Measurements from ENCODE around the gene NT5C1B. TPM values are rescaled to one million over a fixed set of nuclear protein-coding genes. Genes with fewer than 3 reads are reported as not detected.
"Not testable (repeated sequence)": the region's sequence is repeated elsewhere in the genome, so short reads cannot be mapped to it uniquely, and the experiment has no call there.

NT5C1B gene
- total RNA-seq: not detected

DNA sequence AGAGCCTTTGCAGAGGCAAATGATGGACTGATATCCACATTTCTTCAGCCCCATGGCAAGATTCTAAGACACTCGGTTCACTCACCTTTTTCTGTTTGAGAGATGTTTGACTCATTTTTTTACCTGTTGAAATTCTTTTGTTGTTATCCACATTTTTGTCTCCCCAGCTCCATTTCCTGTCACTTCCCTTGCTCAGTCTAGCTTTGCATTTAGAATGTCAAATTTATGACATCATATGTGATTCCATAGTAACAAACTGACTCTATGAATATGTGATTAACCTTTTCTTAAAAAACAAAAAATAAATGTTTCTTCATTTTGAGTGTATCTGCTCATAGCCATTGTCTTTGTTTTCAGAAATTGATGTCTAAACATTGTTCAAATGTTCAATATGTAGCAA, at the start of gene NT5C1B:
Gene NT5C1B (minus strand): TSS at position 216 of the 400 bp plus-strand sequence. CDS start 101 bp downstream, at position 115.
- no peak within 1 kb of the TSS for H3K4me3 ChIP-seq
- TF ChIP-seq, protein P1, sequence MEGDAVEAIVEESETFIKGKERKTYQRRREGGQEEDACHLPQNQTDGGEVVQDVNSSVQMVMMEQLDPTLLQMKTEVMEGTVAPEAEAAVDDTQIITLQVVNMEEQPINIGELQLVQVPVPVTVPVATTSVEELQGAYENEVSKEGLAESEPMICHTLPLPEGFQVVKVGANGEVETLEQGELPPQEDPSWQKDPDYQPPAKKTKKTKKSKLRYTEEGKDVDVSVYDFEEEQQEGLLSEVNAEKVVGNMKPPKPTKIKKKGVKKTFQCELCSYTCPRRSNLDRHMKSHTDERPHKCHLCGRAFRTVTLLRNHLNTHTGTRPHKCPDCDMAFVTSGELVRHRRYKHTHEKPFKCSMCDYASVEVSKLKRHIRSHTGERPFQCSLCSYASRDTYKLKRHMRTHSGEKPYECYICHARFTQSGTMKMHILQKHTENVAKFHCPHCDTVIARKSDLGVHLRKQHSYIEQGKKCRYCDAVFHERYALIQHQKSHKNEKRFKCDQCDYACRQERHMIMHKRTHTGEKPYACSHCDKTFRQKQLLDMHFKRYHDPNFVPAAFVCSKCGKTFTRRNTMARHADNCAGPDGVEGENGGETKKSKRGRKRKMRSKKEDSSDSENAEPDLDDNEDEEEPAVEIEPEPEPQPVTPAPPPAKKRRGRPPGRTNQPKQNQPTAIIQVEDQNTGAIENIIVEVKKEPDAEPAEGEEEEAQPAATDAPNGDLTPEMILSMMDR (IDR thresholded peaks at IDR 0.05): no peak
- TF ChIP-seq POLR2A (IDR thresholded peaks at IDR 0.05) (no peak), POLR2AphosphoS5 (IDR thresholded peaks at IDR 0.05) (no peak)
- H3K9me3 ChIP-seq: peaks cover 0 to 3% of the 10 kb centered on the region in 2 donors
- H3K27ac ChIP-seq: no peak within 1 kb of the TSS
- no peaks in the 10 kb centered on the region for H3K27me3 ChIP-seq
- no peak for DNase-seq (ENCODE audit: low spot score in 2 of 2)
- H3K36me3 ChIP-seq: no peaks in the 10 kb centered on the region
- intact Hi-C loops (cut with DNase I; ENCODE audit: low total_unique reads): no loop called here
- H3K4me1 ChIP-seq: no peaks in the 10 kb centered on the region

- Histone ChIP-seq H3K27ac (no peak overlapping the region), H3K4me3 (no peak overlapping the region), H3K36me3 (no peaks in the 10 kb centered on the region), H3K4me1 (no peaks in the 10 kb centered on the region), H3K27me3 (no peaks in the 10 kb centered on the region), H3K9me3 (peaks cover 6 to 21% of the 10 kb centered on the region in 2 donors)
- intact Hi-C loops (cut with DNase I; ENCODE audit: low total_unique reads): no loop called here
- DNase-seq (ENCODE audit: low spot score in 2 of 2): no peak
- TF ChIP-seq POLR2A (IDR thresholded peaks at IDR 0.05): no peak
- TF ChIP-seq POLR2AphosphoS5 (IDR thresholded peaks at IDR 0.05): no peak
- TF ChIP-seq, protein P1 (IDR thresholded peaks at IDR 0.05): no peak
Observed at GRCh38 chr2:18637196-18637595, 47.8 kb upstream of the NT5C1B start.

GRCh38 chr2:18632699-18633098, 43.3 kb upstream of the NT5C1B start:
- H3K27ac ChIP-seq; intact Hi-C loops (cut with DNase I; ENCODE audit: low total_unique reads); H3K4me1 ChIP-seq: not testable (repeated sequence)

GRCh38 chr2:18630941-18631340, 41.6 kb upstream of the NT5C1B start:
- no peaks in the 10 kb centered on the region for H3K36me3 ChIP-seq
- intact Hi-C loops (cut with DNase I; ENCODE audit: low total_unique reads): no loop called here
- no peaks in the 10 kb centered on the region for H3K27me3 ChIP-seq
- H3K4me1 ChIP-seq: no peaks in the 10 kb centered on the region
- no peak overlapping the region for H3K4me3 ChIP-seq
- TF ChIP-seq POLR2A (IDR thresholded peaks at IDR 0.05) (no peak), POLR2AphosphoS5 (IDR thresholded peaks at IDR 0.05) (no peak)
- TF ChIP-seq, protein P1 (IDR thresholded peaks at IDR 0.05): no peak
- H3K27ac ChIP-seq: no peak overlapping the region
- no peak for DNase-seq (ENCODE audit: low spot score in 2 of 2)
- peaks cover 6 to 21% of the 10 kb centered on the region in 2 donors for H3K9me3 ChIP-seq

More at GRCh38 chr2:18632699-18633098, 43.3 kb upstream of the NT5C1B start:
- not testable (repeated sequence) for H3K27me3 ChIP-seq; H3K36me3 ChIP-seq; H3K4me3 ChIP-seq; DNase-seq (ENCODE audit: low spot score in 2 of 2)
- H3K9me3 ChIP-seq: peaks cover 6 to 29% of the 10 kb centered on the region in 2 donors

- TF ChIP-seq POLR2A (IDR thresholded peaks at IDR 0.05): no peak
- TF ChIP-seq, protein P1 (IDR thresholded peaks at IDR 0.05): no peak
- TF ChIP-seq POLR2AphosphoS5 (IDR thresholded peaks at IDR 0.05): no peak
- DNase-seq (ENCODE audit: low spot score in 2 of 2): no peak
- Histone ChIP-seq H3K4me3 (no peak overlapping the region), H3K36me3 (no peaks in the 10 kb centered on the region), H3K9me3 (peaks cover 6 to 21% of the 10 kb centered on the region in 2 donors), H3K27me3 (no peaks in the 10 kb centered on the region), H3K4me1 (no peaks in the 10 kb centered on the region), H3K27ac (no peak overlapping the region)
- intact Hi-C loops (cut with DNase I; ENCODE audit: low total_unique reads): no loop called here
Observed at GRCh38 chr2:18630541-18630940, 41.2 kb upstream of the NT5C1B start.

DNA sequence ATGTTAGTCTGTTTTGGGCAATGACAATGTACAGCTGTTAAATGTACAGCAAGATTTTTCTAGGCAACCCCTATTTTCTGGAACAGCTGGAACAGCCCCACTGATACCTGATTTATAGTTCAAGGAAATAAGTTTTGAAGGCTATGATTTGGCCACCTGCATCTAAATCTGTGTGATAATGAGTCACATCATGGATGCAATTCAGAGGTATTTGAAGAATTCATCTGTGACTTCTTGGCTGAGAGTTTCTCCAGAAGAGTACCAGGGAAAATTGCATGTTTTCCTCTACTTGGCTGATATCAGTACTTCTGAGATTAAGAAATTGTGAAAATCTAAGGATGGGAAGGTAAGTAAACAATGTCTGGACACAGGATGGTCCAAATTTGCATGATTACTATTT, 40.7 kb upstream of the NT5C1B start:
- no peak for DNase-seq (ENCODE audit: low spot score in 2 of 2)
- TF ChIP-seq POLR2A (IDR thresholded peaks at IDR 0.05): no peak
- TF ChIP-seq, protein P1 (IDR thresholded peaks at IDR 0.05): no peak
- TF ChIP-seq POLR2AphosphoS5 (IDR thresholded peaks at IDR 0.05): no peak
- no peaks in the 10 kb centered on the region for H3K4me1 ChIP-seq
- no peaks in the 10 kb centered on the region for H3K27me3 ChIP-seq
- H3K4me3 ChIP-seq: no peak overlapping the region
- H3K27ac ChIP-seq: no peak overlapping the region
- H3K36me3 ChIP-seq: no peaks in the 10 kb centered on the region
- intact Hi-C loops (cut with DNase I; ENCODE audit: low total_unique reads): no loop called here
- H3K9me3 ChIP-seq: peaks cover 6 to 19% of the 10 kb centered on the region in 2 donors
